ENCODE measurements around the gene TMEM184A. TPM values are rescaled to one million over a fixed set of nuclear protein-coding genes. Genes with fewer than 3 reads are reported as not detected.
A peak's percentile ranks its signal among the peaks of the same experiment; 100 is the strongest.

TMEM184A gene
- total RNA-seq, 2 donors from 2014 or later, result 4.6 to 5.1 TPM

- H3K36me3 ChIP-seq (ENCODE audit: control insufficient read depth, insufficient read depth, low read length), result no peaks in the 10 kb centered on the region
- Mint-ChIP-seq H3K4me1 (no peaks in the 10 kb centered on the region), H3K9me3 (peaks cover 4% of the 10 kb centered on the region), H3K4me3 (no peak overlapping the region), H3K36me3 (ENCODE audit: low read depth) (no peaks in the 10 kb centered on the region), H3K27ac (no peak overlapping the region), H3K27me3 (ENCODE audit: insufficient read depth) (peaks cover 4% of the 10 kb centered on the region)
- no peak overlapping the region for H3K9ac ChIP-seq (ENCODE audit: extremely low read depth, low read length, poor library complexity, severe bottlenecking)
- no peaks in the 10 kb centered on the region for H3K4me1 ChIP-seq (ENCODE audit: control insufficient read depth, insufficient read depth, low read length)
- TF ChIP-seq, protein P1, sequence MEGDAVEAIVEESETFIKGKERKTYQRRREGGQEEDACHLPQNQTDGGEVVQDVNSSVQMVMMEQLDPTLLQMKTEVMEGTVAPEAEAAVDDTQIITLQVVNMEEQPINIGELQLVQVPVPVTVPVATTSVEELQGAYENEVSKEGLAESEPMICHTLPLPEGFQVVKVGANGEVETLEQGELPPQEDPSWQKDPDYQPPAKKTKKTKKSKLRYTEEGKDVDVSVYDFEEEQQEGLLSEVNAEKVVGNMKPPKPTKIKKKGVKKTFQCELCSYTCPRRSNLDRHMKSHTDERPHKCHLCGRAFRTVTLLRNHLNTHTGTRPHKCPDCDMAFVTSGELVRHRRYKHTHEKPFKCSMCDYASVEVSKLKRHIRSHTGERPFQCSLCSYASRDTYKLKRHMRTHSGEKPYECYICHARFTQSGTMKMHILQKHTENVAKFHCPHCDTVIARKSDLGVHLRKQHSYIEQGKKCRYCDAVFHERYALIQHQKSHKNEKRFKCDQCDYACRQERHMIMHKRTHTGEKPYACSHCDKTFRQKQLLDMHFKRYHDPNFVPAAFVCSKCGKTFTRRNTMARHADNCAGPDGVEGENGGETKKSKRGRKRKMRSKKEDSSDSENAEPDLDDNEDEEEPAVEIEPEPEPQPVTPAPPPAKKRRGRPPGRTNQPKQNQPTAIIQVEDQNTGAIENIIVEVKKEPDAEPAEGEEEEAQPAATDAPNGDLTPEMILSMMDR (conservative IDR thresholded peaks at IDR 0.05), result no peak
- H3K9me3 ChIP-seq (ENCODE audit: control insufficient read depth, low read length), result no peaks in the 10 kb centered on the region
- 82 to 85% methylated on average over 2 to 3 of the region's 3 CpGs for WGBS, 2 experiments (ENCODE audit: insufficient coverage in 1 of 2, insufficient read length in 1 of 2)
- no peak overlapping the region for H3K4me3 ChIP-seq (ENCODE audit: low read length)
- H3K27me3 ChIP-seq (ENCODE audit: control insufficient read depth, insufficient read depth, low read length, poor library complexity, severe bottlenecking), result no peaks in the 10 kb centered on the region
- DNase-seq, result no peak
- no peak overlapping the region for H3K27ac ChIP-seq (ENCODE audit: low read depth, low read length)
Measured at GRCh38 chr7:1595027-1595426, 39.0 kb upstream of the TMEM184A start.

DNA sequence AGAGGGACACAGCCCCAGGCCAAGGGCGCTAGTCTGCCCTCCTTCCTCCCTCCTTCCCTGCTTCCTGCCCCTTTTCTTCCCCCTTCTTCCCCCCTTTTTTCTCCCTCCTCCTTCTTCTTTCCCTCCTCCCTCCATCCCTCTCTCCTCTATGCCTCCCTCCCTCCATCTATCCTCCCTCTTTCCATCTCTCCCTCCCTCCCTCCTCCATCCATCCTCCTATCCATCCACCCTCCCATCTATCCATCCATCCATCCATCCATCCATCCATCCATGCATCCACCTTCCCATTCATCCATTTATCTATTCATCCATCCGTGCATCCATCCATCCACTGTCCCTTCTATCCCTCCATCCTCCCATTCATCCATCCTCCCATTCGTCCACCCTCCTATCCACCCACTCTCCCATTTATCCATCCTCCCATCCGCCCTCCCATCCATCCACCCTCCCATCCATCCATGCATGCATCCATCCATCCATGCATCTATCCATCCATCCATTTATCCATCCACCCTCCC is 38.0 kb upstream of the TMEM184A start:
- Mint-ChIP-seq H3K4me1 (no peaks in the 10 kb centered on the region), H3K27ac (no peak overlapping the region), H3K36me3 (ENCODE audit: low read depth) (no peaks in the 10 kb centered on the region), H3K4me3 (no peak overlapping the region), H3K9me3 (peaks cover 5% of the 10 kb centered on the region), H3K27me3 (ENCODE audit: insufficient read depth) (peaks cover 4% of the 10 kb centered on the region)
- Histone ChIP-seq H3K9ac (ENCODE audit: extremely low read depth, low read length, poor library complexity, severe bottlenecking) (no peak overlapping the region), H3K4me3 (ENCODE audit: low read length) (no peak overlapping the region), H3K27ac (ENCODE audit: low read depth, low read length) (no peak overlapping the region), H3K9me3 (ENCODE audit: control insufficient read depth, low read length) (no peaks in the 10 kb centered on the region), H3K27me3 (ENCODE audit: control insufficient read depth, insufficient read depth, low read length, poor library complexity, severe bottlenecking) (no peaks in the 10 kb centered on the region), H3K36me3 (ENCODE audit: control insufficient read depth, insufficient read depth, low read length) (no peaks in the 10 kb centered on the region), H3K4me1 (ENCODE audit: control insufficient read depth, insufficient read depth, low read length) (no peaks in the 10 kb centered on the region)
- WGBS, 2 experiments (ENCODE audit: insufficient coverage in 1 of 2, insufficient read length in 1 of 2), result 80 to 84% methylated on average over 4 of the region's 4 CpGs
- TF ChIP-seq, protein P1 (conservative IDR thresholded peaks at IDR 0.05), result no peak
- DNase-seq, result no peak

GRCh38 chr7:1593091-1593866 is 37.3 kb upstream of the TMEM184A start:
- no peaks in the 10 kb centered on the region for H3K36me3 Mint-ChIP-seq (ENCODE audit: low read depth)
- DNase-seq, result peak; percentile 61
- 86 to 89% methylated on average over 12 to 19 of the region's 19 CpGs for WGBS, 2 experiments (ENCODE audit: insufficient coverage in 1 of 2, insufficient read length in 1 of 2)

More at GRCh38 chr7:1593091-1593866, 37.3 kb upstream of the TMEM184A start:
- H3K27me3 ChIP-seq (ENCODE audit: control insufficient read depth, insufficient read depth, low read length, poor library complexity, severe bottlenecking), result no peaks in the 10 kb centered on the region
- H3K9me3 ChIP-seq (ENCODE audit: control insufficient read depth, low read length), result no peaks in the 10 kb centered on the region
- H3K27ac ChIP-seq (ENCODE audit: low read depth, low read length), result no peak overlapping the region
- Mint-ChIP-seq H3K4me1 (no peaks in the 10 kb centered on the region), H3K27me3 (ENCODE audit: insufficient read depth) (peaks cover 4% of the 10 kb centered on the region), H3K4me3 (no peak overlapping the region), H3K27ac (no peak overlapping the region), H3K9me3 (peaks cover 4% of the 10 kb centered on the region)
- no peaks in the 10 kb centered on the region for H3K4me1 ChIP-seq (ENCODE audit: control insufficient read depth, insufficient read depth, low read length)
- H3K9ac ChIP-seq (ENCODE audit: extremely low read depth, low read length, poor library complexity, severe bottlenecking), result no peak overlapping the region
- H3K36me3 ChIP-seq (ENCODE audit: control insufficient read depth, insufficient read depth, low read length), result no peaks in the 10 kb centered on the region
- H3K4me3 ChIP-seq (ENCODE audit: low read length), result no peak overlapping the region
- TF ChIP-seq, protein P1 (conservative IDR thresholded peaks at IDR 0.05), result peak; percentile 66
